KOPT-K1 (cell line): ENCODE data around the gene SLC12A5.
"Not testable (repeated sequence)": the region's sequence is repeated elsewhere in the genome, so short reads cannot be mapped to it uniquely, and the experiment has no call there.

Experiments
- H3K27ac ChIP-seq: fragments of 200-600 bp; sonication (generic); 2 replicates; pipeline ENCODE4 v1.5.1; 2016; ENCODE audit warnings: antibody characterized with exemption, mild to moderate bottlenecking, low read depth, low read length; ENCODE audit not compliant: poor library complexity, severe bottlenecking
- H3K36me3 ChIP-seq: fragments of 200-600 bp; sonication (generic); 2 replicates; pipeline ENCODE4 v1.5.1; 2017; ENCODE audit warnings: antibody characterized with exemption, mild to moderate bottlenecking, low read length, moderate library complexity; ENCODE audit not compliant: insufficient read depth
- H3K9me3 ChIP-seq: fragments of 200-600 bp; sonication (generic); 2 replicates; pipeline ENCODE4 v1.5.1; 2017; ENCODE audit warnings: antibody characterized with exemption, low read length, mild to moderate bottlenecking; ENCODE audit not compliant: insufficient read depth, poor library complexity, severe bottlenecking

Gene SLC12A5

DNA sequence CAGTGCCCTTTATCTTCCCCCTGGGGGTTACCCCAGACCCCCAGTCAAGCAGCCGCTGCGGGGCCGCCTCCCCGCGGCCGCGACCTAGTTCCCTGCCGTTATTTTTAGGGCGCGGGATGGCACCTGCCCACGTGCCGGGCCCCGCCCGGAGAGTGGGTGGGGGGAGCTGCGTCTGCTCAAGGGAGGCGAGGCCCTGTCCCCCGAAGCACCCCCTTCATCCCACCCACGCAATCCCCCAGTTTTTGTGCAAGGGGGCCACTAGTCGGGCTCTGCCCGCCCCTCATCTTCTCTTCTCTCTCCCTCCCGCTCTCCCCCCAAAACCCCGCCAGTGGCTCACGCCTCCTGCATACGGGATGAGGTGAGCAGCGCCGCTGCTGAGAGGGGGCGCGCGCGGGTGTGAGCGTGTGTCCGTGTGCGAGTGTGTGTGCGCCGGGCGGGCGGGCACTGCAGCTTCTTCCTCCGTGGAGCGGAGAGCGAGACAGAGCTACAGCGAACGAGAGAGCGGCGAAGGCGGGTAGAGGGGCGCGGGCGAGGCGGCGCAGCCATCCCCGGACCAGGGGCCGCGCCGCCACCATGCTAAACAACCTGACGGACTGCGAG, at the start of gene SLC12A5:
TSS of gene SLC12A5 (plus strand) at position 444 of the 600 bp plus-strand sequence. CDS start at position 574, 130 bp downstream.
- H3K27ac ChIP-seq, result no peak within 1 kb of the TSS
- H3K36me3 ChIP-seq, result no peaks in the 10 kb centered on the region
- no peaks in the 10 kb centered on the region for H3K9me3 ChIP-seq

GRCh38 chr20:45981261-45981660, 47.8 kb upstream of the SLC12A5 start:
- H3K36me3 ChIP-seq, result no peaks in the 10 kb centered on the region
- H3K9me3 ChIP-seq, result no peaks in the 10 kb centered on the region

DNA sequence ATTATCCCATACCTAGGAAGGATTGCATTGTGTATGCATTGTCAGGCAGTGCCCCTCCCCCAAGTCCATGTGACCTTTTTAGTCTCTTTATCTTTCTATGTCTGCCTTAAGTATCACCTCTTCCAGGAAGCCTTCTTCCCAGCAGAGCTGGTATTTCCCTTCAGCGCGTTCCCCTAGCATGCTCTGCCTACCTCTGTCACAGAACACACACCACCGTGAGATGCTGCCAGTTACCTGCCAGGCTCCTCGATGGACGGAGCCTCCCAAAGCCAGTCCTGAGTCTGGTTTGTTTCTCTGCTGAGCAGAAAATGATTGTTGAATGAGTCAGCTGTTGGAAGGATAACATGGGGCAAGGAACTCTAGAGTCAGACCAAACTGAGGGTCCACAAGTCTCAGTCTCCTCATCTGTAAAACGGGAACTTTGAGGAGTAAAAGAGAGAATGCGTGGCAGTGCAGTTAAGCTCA, 45.7 kb upstream of the SLC12A5 start:
- no peaks in the 10 kb centered on the region for H3K9me3 ChIP-seq
- H3K36me3 ChIP-seq, result no peaks in the 10 kb centered on the region
- no peak overlapping the region for H3K27ac ChIP-seq

More at GRCh38 chr20:45981261-45981660, 47.8 kb upstream of the SLC12A5 start:
- H3K27ac ChIP-seq, result no peak overlapping the region

DNA sequence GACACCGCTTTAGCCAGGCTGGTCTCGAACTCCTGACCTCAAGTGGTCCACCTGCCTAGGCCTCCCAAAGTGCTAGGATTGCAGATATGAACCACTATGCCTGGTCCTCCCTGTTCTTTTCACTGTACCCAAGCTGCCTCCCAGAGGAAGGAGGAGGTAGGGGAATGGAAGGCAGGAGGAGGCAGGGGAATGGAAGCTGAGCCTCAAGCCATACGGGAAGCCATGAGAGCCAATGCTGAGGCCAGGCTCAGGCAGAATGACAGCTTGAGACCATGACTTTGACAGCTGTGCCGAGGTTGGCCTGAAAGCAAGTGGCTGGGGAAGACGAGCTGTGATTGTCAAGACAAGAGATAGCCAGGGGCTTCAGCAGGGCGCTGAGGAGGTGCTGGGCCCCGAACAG, 43.4 kb upstream of the SLC12A5 start:
- Histone ChIP-seq H3K36me3 (no peaks in the 10 kb centered on the region), H3K9me3 (no peaks in the 10 kb centered on the region), H3K27ac (no peak overlapping the region)

DNA sequence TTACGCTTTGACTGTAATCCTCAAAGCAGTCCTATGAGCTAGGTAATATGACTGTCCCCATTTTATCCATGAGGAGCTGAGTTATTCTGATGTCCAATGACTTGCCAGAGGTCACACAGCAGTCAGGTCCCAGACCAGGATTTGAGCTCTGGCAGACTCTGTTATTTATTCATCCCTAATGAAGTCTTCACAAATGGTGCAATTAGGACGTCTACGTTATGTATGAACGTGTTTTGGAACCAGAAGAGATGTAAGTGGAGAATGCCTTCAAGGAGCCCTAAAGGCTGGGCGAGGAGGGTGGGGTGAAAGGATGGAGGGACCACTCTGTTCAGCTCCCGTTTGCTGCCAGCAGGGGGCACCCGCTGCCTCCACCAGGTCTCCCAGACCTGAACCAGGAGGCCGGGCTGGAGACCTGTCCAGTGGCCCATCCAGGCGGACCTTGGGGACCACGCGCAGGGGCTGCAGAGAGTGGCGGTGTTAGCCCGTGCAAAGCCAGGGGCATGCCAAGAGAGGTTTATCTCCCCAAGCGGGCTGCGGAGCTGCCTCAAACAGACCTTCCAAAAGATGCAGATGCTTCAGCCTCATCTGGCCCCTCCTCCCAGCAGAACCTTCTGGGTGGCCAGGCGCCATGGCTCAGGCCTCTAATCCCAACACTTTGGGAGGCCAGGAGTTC, 41.8 kb upstream of the SLC12A5 start:
- H3K36me3 ChIP-seq, result no peaks in the 10 kb centered on the region
- no peak overlapping the region for H3K27ac ChIP-seq
- H3K9me3 ChIP-seq, result no peaks in the 10 kb centered on the region

DNA sequence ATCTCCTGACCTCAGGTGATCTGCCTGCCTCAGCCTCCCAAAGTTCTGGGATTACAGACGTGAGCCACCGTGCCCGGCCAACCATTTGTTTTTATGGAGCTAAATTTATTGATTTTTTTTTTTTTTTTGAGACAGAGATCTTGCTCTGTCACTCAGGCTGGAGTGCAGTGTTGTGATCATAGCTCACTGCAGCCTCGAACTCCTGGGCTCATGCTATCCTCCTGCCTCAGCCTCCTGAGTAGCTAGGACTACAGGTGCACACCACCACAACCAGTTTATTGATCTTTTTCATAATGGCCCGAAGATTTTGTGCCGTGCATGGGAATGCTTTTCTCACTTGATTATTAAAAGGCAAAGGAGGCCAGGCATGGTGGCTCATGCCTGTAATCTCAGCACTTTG, 40.2 kb upstream of the SLC12A5 start:
- not testable (repeated sequence) for H3K9me3 ChIP-seq, H3K27ac ChIP-seq, H3K36me3 ChIP-seq

GRCh38 chr20:45991616-45992015, 37.4 kb upstream of the SLC12A5 start:
- no peak overlapping the region for H3K27ac ChIP-seq
- H3K36me3 ChIP-seq, result no peaks in the 10 kb centered on the region
- H3K9me3 ChIP-seq, result no peaks in the 10 kb centered on the region

GRCh38 chr20:45993197-45993951, 35.6 kb upstream of the SLC12A5 start:
- Histone ChIP-seq H3K9me3 (no peaks in the 10 kb centered on the region), H3K36me3 (no peaks in the 10 kb centered on the region), H3K27ac (no peak overlapping the region)

- Histone ChIP-seq H3K9me3 (no peaks in the 10 kb centered on the region), H3K27ac (no peak overlapping the region), H3K36me3 (no peaks in the 10 kb centered on the region)
Observed at GRCh38 chr20:45994761-45995493, 34.1 kb upstream of the SLC12A5 start.

- H3K9me3 ChIP-seq, H3K36me3 ChIP-seq, H3K27ac ChIP-seq: not testable (repeated sequence)
Observed at GRCh38 chr20:45995495-45996097, 33.4 kb upstream of the SLC12A5 start.

DNA sequence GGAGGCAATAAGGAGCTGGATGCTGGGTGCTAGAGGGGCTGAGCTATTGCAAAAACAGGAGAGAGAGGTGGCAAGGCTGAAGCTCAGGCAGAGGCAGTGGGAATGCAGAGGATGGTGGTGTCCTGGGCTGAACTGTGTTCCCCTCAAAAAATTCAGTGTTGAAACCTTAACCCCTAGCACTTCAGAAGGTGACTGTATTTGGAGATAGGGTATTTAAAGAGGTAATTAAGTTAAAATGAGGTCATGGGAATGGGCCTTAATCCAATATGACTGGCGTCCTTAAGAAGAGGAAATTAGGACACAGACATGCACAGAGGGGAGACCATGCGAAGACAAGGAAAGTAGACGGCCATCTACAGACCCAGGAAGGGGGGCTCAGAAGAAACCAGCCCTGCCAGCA, 31.8 kb upstream of the SLC12A5 start:
- Histone ChIP-seq H3K27ac (no peak overlapping the region), H3K9me3 (no peaks in the 10 kb centered on the region), H3K36me3 (no peaks in the 10 kb centered on the region)

- no peaks in the 10 kb centered on the region for H3K36me3 ChIP-seq
- H3K9me3 ChIP-seq, result no peaks in the 10 kb centered on the region
- no peak overlapping the region for H3K27ac ChIP-seq
Observed at GRCh38 chr20:45998337-45998736, 30.7 kb upstream of the SLC12A5 start.

DNA sequence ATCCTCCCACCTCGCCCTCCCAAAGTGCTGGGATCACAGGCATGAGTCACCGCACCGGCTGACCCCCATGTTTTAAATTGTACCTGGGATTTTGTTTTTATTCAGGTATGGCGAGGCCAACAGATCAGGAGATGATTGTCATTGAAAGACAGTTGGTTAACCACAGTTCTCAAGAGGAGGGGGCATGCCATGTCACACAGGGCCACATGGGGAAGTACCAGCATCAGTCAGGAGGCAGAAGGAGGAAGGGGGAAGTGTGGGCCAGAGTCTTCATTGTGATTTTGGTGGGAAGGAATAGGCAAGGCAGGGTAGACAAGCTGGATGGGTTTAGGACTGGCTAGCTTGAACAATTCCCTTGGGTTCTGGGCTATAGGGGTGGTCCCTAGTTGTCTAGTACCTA, 30.3 kb upstream of the SLC12A5 start:
- H3K36me3 ChIP-seq, result no peaks in the 10 kb centered on the region
- no peaks in the 10 kb centered on the region for H3K9me3 ChIP-seq
- H3K27ac ChIP-seq, result no peak overlapping the region

GRCh38 chr20:45999557-46000261, 29.3 kb upstream of the SLC12A5 start:
- Histone ChIP-seq H3K9me3 (no peaks in the 10 kb centered on the region), H3K27ac (no peak overlapping the region), H3K36me3 (no peaks in the 10 kb centered on the region)
